Gastroesophageal sphincter (tissue), 3 donors: ENCODE results near the gene CNKSR3.

ENCODE experiments used
- CTCF ChIP-seq, 4 experiments: fragments of 200-600 bp in 2 of 4; fragments of 450-650 bp in 2 of 4; sonication (generic) in 1 of 4; IDR thresholded peaks; one replicate each; pipeline ENCODE4 v1.5.1; 2017 to 2019; ENCODE audit warnings: antibody characterized with exemption in 4 of 4, mild to moderate bottlenecking in 2 of 4, moderate library complexity in 2 of 4
- POLR2A ChIP-seq, 2 donors: fragments of 450-650 bp; IDR thresholded peaks; one replicate each; pipeline ENCODE4 v1.6.1; 2017; ENCODE audit warnings: antibody characterized with exemption in 2 of 2, mild to moderate bottlenecking in 2 of 2, moderate library complexity in 1 of 2
- POLR2AphosphoS5 ChIP-seq: sonication (generic); formaldehyde crosslinking; IDR thresholded peaks from one replicate; pipeline ENCODE4 v1.6.1; 2017; ENCODE audit warnings: antibody characterized with exemption

GRCh38 chr6:154382740-154383139 lies 127.7 kb downstream of the CNKSR3 start:
- no peak for TF ChIP-seq CTCF (IDR thresholded peaks at IDR 0.05)
- TF ChIP-seq POLR2AphosphoS5: no peak
- no peak for TF ChIP-seq POLR2A (IDR thresholded peaks at IDR 0.05)
